HepG2 (cell line): ENCODE results near the gene TFEB. TPM values are rescaled to one million over a fixed set of nuclear protein-coding genes. Genes with fewer than 3 reads are reported as not detected.

Experiments
- ARID4A ChIP-seq: sonication (generic); formaldehyde crosslinking; IDR thresholded peaks from 2 replicates; pipeline ENCODE4 v1.5.0; 2020; ENCODE audit warnings: mild to moderate bottlenecking, missing genetic modification reagents, borderline replicate concordance
- ATF7-NPFF ChIP-seq: sonication (generic); formaldehyde crosslinking; IDR thresholded peaks from 2 replicates; pipeline ENCODE4 v1.8.1; 2023; ENCODE audit warnings: mild to moderate bottlenecking, low read depth, missing genetic modification reagents, moderate library complexity
- BORCS8-MEF2B ChIP-seq: sonication (generic); formaldehyde crosslinking; IDR thresholded peaks from 2 replicates; pipeline ENCODE4 v1.8.0; 2022; ENCODE audit warnings: mild to moderate bottlenecking, missing genetic modification reagents
- CCDC6 ChIP-seq: sonication (generic); formaldehyde crosslinking; IDR thresholded peaks from 2 replicates; pipeline ENCODE4 v1.8.1; 2022; ENCODE audit warnings: mild to moderate bottlenecking, missing genetic modification reagents, moderate library complexity
- DR1 ChIP-seq: sonication (generic); formaldehyde crosslinking; IDR thresholded peaks from 2 replicates; pipeline ENCODE4 v1.8.0; 2021; ENCODE audit warnings: mild to moderate bottlenecking, missing genetic modification reagents, inconsistent platforms
- FOXA1 ChIP-seq, 2 experiments: fragments of 450-650 bp in 1 of 2; sonication (generic) in 1 of 2; formaldehyde crosslinking in 1 of 2; IDR thresholded peaks; 2 replicates each; pipeline versions ENCODE4 v1.4.0 to v1.6.1; 2016 to 2020; ENCODE audit warnings: missing genetic modification reagents in 1 of 2
- HNF1A ChIP-seq, 2 experiments: sonication (generic) in 1 of 2; formaldehyde crosslinking in 1 of 2; IDR thresholded peaks; 2 replicates each; pipeline versions ENCODE4 v1.4.0 to v1.6.1; 2016 to 2020; ENCODE audit warnings: borderline replicate concordance in 1 of 2, low read depth in 1 of 2, mild to moderate bottlenecking in 1 of 2, missing genetic modification reagents in 1 of 2
- ISL2 ChIP-seq: sonication (generic); formaldehyde crosslinking; IDR thresholded peaks from 2 replicates; pipeline ENCODE4 v1.5.0; 2020; ENCODE audit warnings: missing genetic modification reagents
- KLF12 ChIP-seq: sonication (generic); formaldehyde crosslinking; IDR thresholded peaks from 2 replicates; pipeline ENCODE4 v1.4.0; 2020; ENCODE audit warnings: missing genetic modification reagents, borderline replicate concordance
- NFIB ChIP-seq: sonication (generic); formaldehyde crosslinking; IDR thresholded peaks from 2 replicates; pipeline ENCODE4 v1.9.0; 2021; ENCODE audit warnings: missing genetic modification reagents, mild to moderate bottlenecking, borderline replicate concordance
- NRL ChIP-seq: sonication (generic); formaldehyde crosslinking; IDR thresholded peaks from 2 replicates; pipeline ENCODE4 v1.5.0; 2020; ENCODE audit warnings: missing genetic modification reagents, mild to moderate bottlenecking, moderate library complexity, borderline replicate concordance
- PLRG1 ChIP-seq: fragments of 450-650 bp; conservative IDR thresholded peaks from 2 replicates; pipeline ENCODE4 v1.6.1; 2016
- SRF ChIP-seq: IDR thresholded peaks from 2 replicates; pipeline ENCODE4 v1.6.1; 2011; ENCODE audit warnings: mild to moderate bottlenecking, low read depth, low read length, moderate library complexity
- SSRP1 ChIP-seq: IDR thresholded peaks from 2 replicates; pipeline ENCODE4 v1.6.1; 2016; ENCODE audit warnings: control low read depth
- TEAD2 ChIP-seq: sonication (generic); formaldehyde crosslinking; IDR thresholded peaks from 2 replicates; pipeline ENCODE4 v1.9.0; 2021; ENCODE audit warnings: missing genetic modification reagents
- YY1 ChIP-seq: IDR thresholded peaks from 2 replicates; pipeline ENCODE4 v1.6.1; 2011; ENCODE audit warnings: low read length, low read depth, moderate library complexity, mild to moderate bottlenecking; ENCODE audit not compliant: insufficient read depth, insufficient replicate concordance
- ZNF282 ChIP-seq: fragments of 450-650 bp; IDR thresholded peaks from 2 replicates; pipeline ENCODE4 v1.6.1; 2018; ENCODE audit not compliant: partially characterized antibody
- ZNF292 ChIP-seq: sonication (generic); formaldehyde crosslinking; IDR thresholded peaks from 2 replicates; pipeline ENCODE4 v1.8.1; 2022; ENCODE audit warnings: mild to moderate bottlenecking, low read depth, missing genetic modification reagents, borderline replicate concordance
- ZNF431 ChIP-seq: sonication (generic); formaldehyde crosslinking; IDR thresholded peaks from 2 replicates; pipeline ENCODE4 v1.9.0; 2022; ENCODE audit warnings: missing genetic modification reagents, low read depth, mild to moderate bottlenecking, borderline replicate concordance
- ZNF788 ChIP-seq: sonication (generic); formaldehyde crosslinking; IDR thresholded peaks from 2 replicates; pipeline ENCODE4 v1.5.0; 2020; ENCODE audit warnings: mild to moderate bottlenecking, missing genetic modification reagents, borderline replicate concordance
- polyA plus RNA-seq, 8 experiments: library from polyadenylated mRNA; depleted of rRNA in 3 of 8; stranded (reverse) in 7 of 8; unstranded in 1 of 8; fragments of >200 nt; fragmentation: Illumina TruSeq in 4 of 8; extraction: Trizol in 4 of 8; gene quantifications; 2 replicates each; pipeline versions ENCODE4 v1.2.1 to v1.2.3, GENCODE V29; 2011 to 2016; ENCODE audit warnings: low read depth in 4 of 8, missing spikeins in 1 of 8, mixed read lengths in 1 of 8; ENCODE audit not compliant: insufficient read depth in 1 of 8
- total RNA-seq, 5 experiments: library from RNA; depleted of rRNA; stranded (reverse); fragments of >200 nt; fragmentation: Illumina TruSeq; extraction: Trizol; gene quantifications; 2 replicates each; pipeline ENCODE4 v1.2.3, GENCODE V29; 2016; ENCODE audit warnings: low read depth in 1 of 5

The TFEB gene
- total and polyA plus RNA-seq, 2 of the 13 experiments (the other 11 are each of a cell fraction or from before 2014, with no cell fraction given): 13.3 to 18.7 TPM

- peak; percentile 29; the same call in 1 of the 2 replicates for TF ChIP-seq ARID4A (CRISPR knock-in tag)
- 0 out of 2 replicates have a peak, but pooled peaks have one; percentile 55 for TF ChIP-seq ATF7-NPFF (CRISPR knock-in tag)
- TF ChIP-seq CCDC6: no peak; the same call in 1 of the 2 replicates
- TF ChIP-seq KLF12 (CRISPR knock-in tag): no peak
- 0 out of 2 replicates have a peak, but pooled peaks have one; percentile 6 for TF ChIP-seq SRF
- TF ChIP-seq FOXA1 (IDR thresholded peaks at IDR 0.05): no peak
- TF ChIP-seq FOXA1 (CRISPR knock-in tag; IDR thresholded peaks at IDR 0.05): no peak
- TF ChIP-seq TEAD2 (CRISPR knock-in tag): no peak
- TF ChIP-seq BORCS8-MEF2B (CRISPR knock-in tag): peak; percentile 49; the same call in 1 of the 2 replicates
- TF ChIP-seq NRL: peak; percentile 68
- TF ChIP-seq ZNF788 (CRISPR knock-in tag): peak; percentile 56; the same call in 1 of the 2 replicates
- no peak for TF ChIP-seq PLRG1
- no peak for TF ChIP-seq ZNF292 (CRISPR knock-in tag)
- TF ChIP-seq HNF1A (IDR thresholded peaks at IDR 0.05; ENCODE audit: low read depth): no peak
- TF ChIP-seq HNF1A (CRISPR knock-in tag; IDR thresholded peaks at IDR 0.05; ENCODE audit: borderline replicate concordance): 0 out of 2 replicates have a peak, but pooled peaks have one; percentile 19
- no peak for TF ChIP-seq NFIB (CRISPR knock-in tag)
- 0 out of 2 replicates have a peak, but pooled peaks have one; percentile 26 for TF ChIP-seq DR1
- TF ChIP-seq ZNF282: no peak
- peak; percentile 64 for TF ChIP-seq YY1
- TF ChIP-seq ZNF431 (CRISPR knock-in tag): no peak
- 0 out of 2 replicates have a peak, but pooled peaks have one; percentile 12 for TF ChIP-seq ISL2 (CRISPR knock-in tag)
- TF ChIP-seq SSRP1 (CRISPR knock-in tag): 0 out of 2 replicates have a peak, but pooled peaks have one; percentile 60
These were observed 29.2 kb downstream of the TFEB start (continued) for GRCh38 chr6:41705996-41706835.
